Endothelial cell of umbilical vein (primary cell): ENCODE data around the gene CNTNAP2. TPM values are rescaled to one million over a fixed set of nuclear protein-coding genes. Genes with fewer than 3 reads are reported as not detected.
"Not testable (repeated sequence)": the region's sequence is repeated elsewhere in the genome, so short reads cannot be mapped to it uniquely, and the experiment has no call there.

Source experiments
- BruUV-seq: library from RNA; stranded (reverse); fragments of 400-500 nt; replicated peaks from 2 replicates; lab custom pipeline; 2021; lab: Mats Ljungman, UMichigan
- CTCF ChIA-PET: fragments of 300-600, 350-600 bp; sonication (Branson Sonifier 250); formaldehyde crosslinking; loops from one replicate; lab custom pipeline; 2021; ENCODE audit warnings: antibody characterized with exemption, inconsistent platforms; lab: Charles Lee
- POLR2A ChIA-PET: fragments of 300-600, 350-600 bp; sonication (Branson Sonifier 250); formaldehyde crosslinking; loops from one replicate; lab custom pipeline; 2021; ENCODE audit warnings: antibody characterized with exemption, inconsistent platforms; lab: Charles Lee
- DNase-seq: peaks from one replicate; pipeline ENCODE4 v3.0.0-alpha.2; 2011; ENCODE audit warnings: low read depth, low spot score
- FAIRE-seq: peaks from 2 replicates; lab custom pipeline; 2011; peaks lifted over from hg19 to GRCh38; lab: Jason Lieb, UNC
- H2AFZ ChIP-seq: 2 replicates; pipeline ENCODE4 v1.6.0; 2012; ENCODE audit warnings: low read depth, low read length, control low read depth, inconsistent platforms
- H3K27ac ChIP-seq: 2 replicates; pipeline ENCODE4 v1.5.1; 2011; ENCODE audit warnings: low read depth, mild to moderate bottlenecking, control low read depth, low read length, moderate library complexity; ENCODE audit not compliant: insufficient read depth
- H3K27me3 ChIP-seq, 2 experiments: 2 replicates each; pipeline versions ENCODE4 v1.6.0 to v1.6.1; 2011; ENCODE audit warnings: low read length in 2 of 2, mixed read lengths in 1 of 2; ENCODE audit not compliant: control insufficient read depth in 2 of 2, insufficient read depth in 2 of 2
- H3K36me3 ChIP-seq, 2 experiments: 2 replicates in 1 of 2; 3 replicates in 1 of 2; pipeline ENCODE4 v1.5.1; 2011; ENCODE audit warnings: low read length in 2 of 2, mild to moderate bottlenecking in 1 of 2, moderate library complexity in 1 of 2; ENCODE audit not compliant: control insufficient read depth in 2 of 2, insufficient read depth in 2 of 2; ENCODE audit errors: extremely low read depth in 1 of 2
- H3K4me1 ChIP-seq: 3 replicates; pipeline ENCODE4 v1.5.1; 2011; ENCODE audit warnings: mild to moderate bottlenecking, low read length; ENCODE audit not compliant: control insufficient read depth, insufficient read depth; ENCODE audit errors: extremely low read depth
- H3K4me2 ChIP-seq: 2 replicates; pipeline ENCODE4 v1.6.1; 2011; ENCODE audit warnings: low read length, control low read depth, mixed read lengths; ENCODE audit not compliant: insufficient read depth
- H3K4me3 ChIP-seq, 3 experiments: fragments of 200-600 bp in 1 of 3; sonication (generic), shearing (Covaris generic) in 1 of 3; replicated peaks in 1 of 3; 2 replicates each; pipeline ENCODE4 v1.5.1; 2011 to 2016; ENCODE audit warnings: control low read depth in 3 of 3, low read length in 3 of 3, mild to moderate bottlenecking in 2 of 3, inconsistent platforms in 1 of 3, low read depth in 1 of 3, moderate library complexity in 1 of 3; ENCODE audit not compliant: insufficient read depth in 1 of 3
- H3K79me2 ChIP-seq: 2 replicates; pipeline ENCODE4 v1.6.0; 2012; ENCODE audit warnings: low read length, inconsistent platforms; ENCODE audit not compliant: control insufficient read depth, insufficient read depth
- H3K9ac ChIP-seq: replicated peaks from 2 replicates; pipeline ENCODE3; 2011; ENCODE audit warnings: low read length, control low read depth; ENCODE audit not compliant: insufficient read depth; ENCODE audit errors: extremely low read depth
- H3K9me1 ChIP-seq: replicated peaks from 3 replicates; pipeline ENCODE4 v1.6.0; 2011; ENCODE audit warnings: mild to moderate bottlenecking, low read length; ENCODE audit not compliant: control insufficient read depth, insufficient read depth; ENCODE audit errors: extremely low read depth
- H3K9me3 ChIP-seq: replicated peaks from 2 replicates; pipeline ENCODE4 v1.5.1; 2012; ENCODE audit warnings: low read length, inconsistent platforms; ENCODE audit not compliant: control insufficient read depth, insufficient read depth
- H4K20me1 ChIP-seq: replicated peaks from 2 replicates; pipeline ENCODE3; 2011; ENCODE audit warnings: mild to moderate bottlenecking, low read length; ENCODE audit not compliant: control insufficient read depth, insufficient read depth; ENCODE audit errors: extremely low read depth
- EZH2 ChIP-seq: IDR thresholded peaks from 2 replicates; pipeline ENCODE4 v1.6.1; 2012; ENCODE audit warnings: borderline replicate concordance, low read depth, mild to moderate bottlenecking, moderate library complexity, low read length, inconsistent platforms; ENCODE audit not compliant: severe bottlenecking
- FOS ChIP-seq: IDR thresholded peaks from 2 replicates; pipeline ENCODE4 v1.6.1; 2011; ENCODE audit warnings: mild to moderate bottlenecking, low read length, moderate library complexity, borderline replicate concordance; ENCODE audit not compliant: insufficient read depth
- JUN ChIP-seq: IDR thresholded peaks from 2 replicates; pipeline ENCODE4 v1.6.1; 2011; ENCODE audit warnings: borderline replicate concordance, low read depth; ENCODE audit not compliant: insufficient read length, insufficient read depth
- MAX ChIP-seq: IDR thresholded peaks from 2 replicates; pipeline ENCODE4 v1.6.1; 2011; ENCODE audit not compliant: insufficient read depth, insufficient read length
- MYC ChIP-seq: IDR thresholded peaks from one replicate; pipeline ENCODE4 v1.6.1; 2011; ENCODE audit warnings: mild to moderate bottlenecking, low read depth, low read length
- POLR2A ChIP-seq: IDR thresholded peaks from 2 replicates; pipeline ENCODE4 v1.6.1; 2012; ENCODE audit warnings: low read depth, mild to moderate bottlenecking, control low read depth, low read length
- POLR2AphosphoS5 ChIP-seq: IDR thresholded peaks from 2 replicates; pipeline ENCODE4 v1.6.1; 2012; ENCODE audit warnings: low read depth, mild to moderate bottlenecking, control low read depth, low read length, moderate library complexity; ENCODE audit not compliant: insufficient read depth
- dilution Hi-C: fragments of 300-500 bp; cut with MboI; formaldehyde crosslinking; loops from one replicate; pipeline ENCODE4 v1.15.0; 2019; ENCODE audit warnings: low sequenced_read_pairs; ENCODE audit not compliant: extremely low pct_ligation_motif_present
- intact Hi-C: fragments of 100-400 bp; cut with micrococcal nuclease; formaldehyde crosslinking; loops from one replicate; pipeline ENCODE4 v1.10.0; 2022
- polyA plus RNA-seq, 4 experiments: library from polyadenylated mRNA; depleted of rRNA in 3 of 4; stranded (reverse) in 3 of 4; unstranded in 1 of 4; fragments of >200 nt; gene quantifications; 2 replicates each; pipeline versions ENCODE4 v1.2.1 to v1.2.3, GENCODE V29; 2011 to 2012; ENCODE audit warnings: missing spikeins in 1 of 4
- total RNA-seq: library from RNA; stranded (reverse); gene quantifications from 2 replicates; pipeline ENCODE4 v1.2.3, GENCODE V29; 2021
- TF ChIP-seq, protein P1 (sequence below), 2 donors: IDR thresholded peaks; 1 replicate in 1 of 2; 2 replicates in 1 of 2; pipeline ENCODE4 v1.5.1; 2011; ENCODE audit warnings: low read length in 2 of 2, mild to moderate bottlenecking in 2 of 2, moderate library complexity in 2 of 2, control low read depth in 1 of 2, inconsistent platforms in 1 of 2, low read depth in 1 of 2; ENCODE audit not compliant: insufficient read depth in 1 of 2; ENCODE audit errors: extremely low read depth in 1 of 2

The CNTNAP2 gene
- total and polyA plus RNA-seq, 2 donors (not counting 3 experiments of a cell fraction or from before 2014, with no cell fraction given): not detected

DNA sequence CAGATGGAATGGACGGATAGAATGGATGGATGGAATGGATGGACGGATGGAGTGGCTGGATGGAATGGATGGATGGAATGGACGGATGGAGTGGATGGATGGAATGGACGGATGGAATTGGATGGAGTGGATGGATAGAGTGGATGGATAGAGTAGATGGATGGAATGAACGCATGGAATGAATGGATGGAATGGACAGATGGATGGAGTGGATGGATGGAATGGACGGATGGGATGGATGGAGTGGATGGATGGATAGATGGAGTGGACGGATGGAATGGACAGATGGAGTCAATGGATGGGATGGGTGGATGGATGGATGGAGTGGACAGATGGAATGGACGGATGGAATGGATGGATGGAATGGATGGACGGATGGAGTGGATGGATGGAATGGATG, 2214.2 kb downstream of the CNTNAP2 start:
- intact Hi-C loops (no loop called here), dilution Hi-C loops (no loop called here)
- Histone ChIP-seq H3K4me2 (no peak overlapping the region), H3K4me3 (no peak overlapping the region), H3K9me1 (no peaks in the 10 kb centered on the region), H3K27me3 (no peaks in the 10 kb centered on the region), H3K79me2 (no peaks in the 10 kb centered on the region), H3K27ac (no peak overlapping the region), H3K9ac (no peak overlapping the region), H3K36me3 (no peaks in the 10 kb centered on the region), H2AFZ (no peak overlapping the region), H3K9me3 (peaks cover 7% of the 10 kb centered on the region), H3K4me1 (no peaks in the 10 kb centered on the region), H4K20me1 (no peaks in the 10 kb centered on the region)
- no TSS peak for BruUV-seq
- FAIRE-seq (no peak), DNase-seq (no peak)
- ChIA-PET CTCF (no interaction called here), POLR2A (no interaction called here)
- no peak for TF ChIP-seq MYC
- TF ChIP-seq POLR2AphosphoS5: no peak
- TF ChIP-seq MAX: no peak
- TF ChIP-seq POLR2A: no peak
- TF ChIP-seq JUN: no peak
- TF ChIP-seq EZH2: no peak
- TF ChIP-seq, protein P1, sequence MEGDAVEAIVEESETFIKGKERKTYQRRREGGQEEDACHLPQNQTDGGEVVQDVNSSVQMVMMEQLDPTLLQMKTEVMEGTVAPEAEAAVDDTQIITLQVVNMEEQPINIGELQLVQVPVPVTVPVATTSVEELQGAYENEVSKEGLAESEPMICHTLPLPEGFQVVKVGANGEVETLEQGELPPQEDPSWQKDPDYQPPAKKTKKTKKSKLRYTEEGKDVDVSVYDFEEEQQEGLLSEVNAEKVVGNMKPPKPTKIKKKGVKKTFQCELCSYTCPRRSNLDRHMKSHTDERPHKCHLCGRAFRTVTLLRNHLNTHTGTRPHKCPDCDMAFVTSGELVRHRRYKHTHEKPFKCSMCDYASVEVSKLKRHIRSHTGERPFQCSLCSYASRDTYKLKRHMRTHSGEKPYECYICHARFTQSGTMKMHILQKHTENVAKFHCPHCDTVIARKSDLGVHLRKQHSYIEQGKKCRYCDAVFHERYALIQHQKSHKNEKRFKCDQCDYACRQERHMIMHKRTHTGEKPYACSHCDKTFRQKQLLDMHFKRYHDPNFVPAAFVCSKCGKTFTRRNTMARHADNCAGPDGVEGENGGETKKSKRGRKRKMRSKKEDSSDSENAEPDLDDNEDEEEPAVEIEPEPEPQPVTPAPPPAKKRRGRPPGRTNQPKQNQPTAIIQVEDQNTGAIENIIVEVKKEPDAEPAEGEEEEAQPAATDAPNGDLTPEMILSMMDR (IDR thresholded peaks at IDR 0.05; ENCODE audit: extremely low read depth in 1 of 2, insufficient read depth in 1 of 2, low read depth in 1 of 2, low read length in 2 of 2): no peak
- TF ChIP-seq FOS: no peak

- H4K20me1 ChIP-seq, H3K79me2 ChIP-seq, BruUV-seq, H3K9me3 ChIP-seq, intact Hi-C loops, dilution Hi-C loops, H3K4me3 ChIP-seq, H3K4me2 ChIP-seq, H3K4me1 ChIP-seq, H3K9me1 ChIP-seq, H2AFZ ChIP-seq, H3K27me3 ChIP-seq, H3K36me3 ChIP-seq, H3K9ac ChIP-seq, H3K27ac ChIP-seq, CTCF ChIA-PET: not testable (repeated sequence)
- peak; percentile 83 for FAIRE-seq
- DNase-seq: peak; percentile 4
- POLR2A ChIA-PET: interaction anchor here (0.7 kb wide), 1 partner anchor 779 kb away, joined by 3 read pairs; no protein-coding TSS in a partner anchor
These were observed 2214.9 kb downstream of the CNTNAP2 start for GRCh38 chr7:148331456-148331855.
